Breast epithelium (tissue), 3 donors: ENCODE results near the gene ANKRD44.

Source experiments
- POLR2A ChIP-seq: fragments of 450-650 bp; IDR thresholded peaks from one replicate; pipeline ENCODE4 v1.6.1; 2016; ENCODE audit warnings: antibody characterized with exemption, mild to moderate bottlenecking, moderate library complexity
- POLR2AphosphoS5 ChIP-seq, 3 donors: sonication (generic); formaldehyde crosslinking; IDR thresholded peaks; one replicate each; pipeline ENCODE4 v1.6.1; 2017; ENCODE audit warnings: antibody characterized with exemption in 3 of 3
- TF ChIP-seq, protein P1 (sequence below), 3 donors: fragments of 450-650 bp; IDR thresholded peaks; one replicate each; pipeline ENCODE4 v1.5.1; 2016 to 2017; ENCODE audit warnings: antibody characterized with exemption in 3 of 3, mild to moderate bottlenecking in 3 of 3, moderate library complexity in 3 of 3

DNA sequence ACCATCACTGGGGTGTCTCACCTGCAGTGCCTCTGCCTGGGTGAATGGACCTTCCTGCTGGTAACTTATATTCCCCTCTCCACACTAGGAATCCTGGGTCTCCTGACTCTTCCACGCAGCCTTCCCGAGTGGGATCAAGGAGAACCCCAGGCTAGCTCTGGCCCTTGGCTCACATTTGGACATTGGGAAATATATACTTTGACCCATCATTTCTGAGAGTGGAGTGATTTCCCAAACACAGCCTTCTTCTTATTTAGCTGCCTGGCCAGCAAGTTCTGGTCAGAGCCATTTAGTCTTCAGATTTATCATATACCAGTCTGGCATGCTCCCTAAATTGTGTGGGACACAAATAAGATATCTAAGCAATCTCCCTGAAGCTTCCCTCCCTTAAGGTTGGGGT, 237.3 kb downstream of the ANKRD44 start:
- TF ChIP-seq, protein P1, sequence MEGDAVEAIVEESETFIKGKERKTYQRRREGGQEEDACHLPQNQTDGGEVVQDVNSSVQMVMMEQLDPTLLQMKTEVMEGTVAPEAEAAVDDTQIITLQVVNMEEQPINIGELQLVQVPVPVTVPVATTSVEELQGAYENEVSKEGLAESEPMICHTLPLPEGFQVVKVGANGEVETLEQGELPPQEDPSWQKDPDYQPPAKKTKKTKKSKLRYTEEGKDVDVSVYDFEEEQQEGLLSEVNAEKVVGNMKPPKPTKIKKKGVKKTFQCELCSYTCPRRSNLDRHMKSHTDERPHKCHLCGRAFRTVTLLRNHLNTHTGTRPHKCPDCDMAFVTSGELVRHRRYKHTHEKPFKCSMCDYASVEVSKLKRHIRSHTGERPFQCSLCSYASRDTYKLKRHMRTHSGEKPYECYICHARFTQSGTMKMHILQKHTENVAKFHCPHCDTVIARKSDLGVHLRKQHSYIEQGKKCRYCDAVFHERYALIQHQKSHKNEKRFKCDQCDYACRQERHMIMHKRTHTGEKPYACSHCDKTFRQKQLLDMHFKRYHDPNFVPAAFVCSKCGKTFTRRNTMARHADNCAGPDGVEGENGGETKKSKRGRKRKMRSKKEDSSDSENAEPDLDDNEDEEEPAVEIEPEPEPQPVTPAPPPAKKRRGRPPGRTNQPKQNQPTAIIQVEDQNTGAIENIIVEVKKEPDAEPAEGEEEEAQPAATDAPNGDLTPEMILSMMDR (IDR thresholded peaks at IDR 0.05) = no peak
- no peak for TF ChIP-seq POLR2AphosphoS5 (IDR thresholded peaks at IDR 0.05)
- no peak for TF ChIP-seq POLR2A
